Mucosa of descending colon (tissue), 3 donors: ENCODE results near the gene SYNGR4. TPM values are rescaled to one million over a fixed set of nuclear protein-coding genes. Genes with fewer than 3 reads are reported as not detected.

Experiments used
- ATAC-seq: fragments of 200-7000 bp; cut with Tn5 transposase; one replicate; pipeline ENCODE4 v1.9.1; 2020; ENCODE audit warnings: mild to moderate bottlenecking, moderate library complexity
- DNase-seq, 3 donors: peaks; one replicate each; pipeline ENCODE4 v3.0.0-alpha.2; 2020
- H3K36me3 ChIP-seq: fragments of 200-600 bp; one replicate; pipeline ENCODE4 v1.8.0; 2021; ENCODE audit warnings: low read depth, mild to moderate bottlenecking
- H3K4me1 ChIP-seq: fragments of 200-600 bp; one replicate; pipeline ENCODE4 v1.8.0; 2021; ENCODE audit warnings: low read depth, mild to moderate bottlenecking
- H3K4me3 ChIP-seq: fragments of 200-600 bp; one replicate; pipeline ENCODE4 v1.8.0; 2021; ENCODE audit warnings: mild to moderate bottlenecking
- H3K9me3 ChIP-seq: fragments of 200-600 bp; one replicate; pipeline ENCODE4 v1.8.0; 2021; ENCODE audit warnings: mild to moderate bottlenecking
- intact Hi-C, 2 donors: fragments of 100-400 bp; cut with DNase I in 1 of 2; cut with micrococcal nuclease in 1 of 2; formaldehyde crosslinking; loops; one replicate each; pipeline versions ENCODE4 v1.11.0 to v1.11.1; 2022; cut with DNase I, micrococcal nuclease
- total RNA-seq, 3 donors: library from RNA; stranded (reverse); fragmentation: NEBNext Ultra II Directional in 2 of 3; extraction: Animal tissue kit (Norgen Biotek cat#: 25700) in 2 of 3; gene quantifications; one replicate each; pipeline versions ENCODE4 v1.2.1 to v1.2.4, GENCODE V29; 2021 to 2023
- TF ChIP-seq, protein P1 (sequence below): fragments of 200-600 bp; IDR thresholded peaks from one replicate; pipeline ENCODE4 v1.8.0; 2022; ENCODE audit warnings: antibody characterized with exemption, mild to moderate bottlenecking
- donor health status: DM: no; HTN: no; CAD: no; lungs with moderate emphysema.
- donor health status: DM: no; HTN: no; CAD: no.
- donor health status: DM: no; HTN: yes; CAD: no.

Gene SYNGR4
- total RNA-seq, 3 donors from 2014 or later, result 0.41 TPM; not detected in 2

DNA sequence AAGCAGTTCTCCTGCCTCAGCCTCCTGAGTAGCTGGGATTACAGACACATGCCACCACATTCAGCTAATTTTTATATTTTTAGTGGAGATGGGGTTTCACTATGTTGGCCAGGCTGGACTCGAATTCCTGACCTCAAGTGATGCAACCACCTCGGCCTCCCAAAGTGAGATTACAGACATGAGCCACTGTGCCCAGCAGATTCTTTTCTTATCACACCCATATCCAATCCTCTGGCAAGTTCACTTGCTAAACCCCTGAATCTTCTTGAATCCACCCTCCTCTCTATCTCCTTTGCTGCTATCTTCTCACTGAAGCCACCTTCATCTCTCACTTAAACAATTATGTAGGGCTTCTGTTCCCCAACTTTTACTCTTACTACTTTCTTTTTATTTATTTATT is 18.0 kb upstream of the SYNGR4 start:
- TF ChIP-seq, protein P1, sequence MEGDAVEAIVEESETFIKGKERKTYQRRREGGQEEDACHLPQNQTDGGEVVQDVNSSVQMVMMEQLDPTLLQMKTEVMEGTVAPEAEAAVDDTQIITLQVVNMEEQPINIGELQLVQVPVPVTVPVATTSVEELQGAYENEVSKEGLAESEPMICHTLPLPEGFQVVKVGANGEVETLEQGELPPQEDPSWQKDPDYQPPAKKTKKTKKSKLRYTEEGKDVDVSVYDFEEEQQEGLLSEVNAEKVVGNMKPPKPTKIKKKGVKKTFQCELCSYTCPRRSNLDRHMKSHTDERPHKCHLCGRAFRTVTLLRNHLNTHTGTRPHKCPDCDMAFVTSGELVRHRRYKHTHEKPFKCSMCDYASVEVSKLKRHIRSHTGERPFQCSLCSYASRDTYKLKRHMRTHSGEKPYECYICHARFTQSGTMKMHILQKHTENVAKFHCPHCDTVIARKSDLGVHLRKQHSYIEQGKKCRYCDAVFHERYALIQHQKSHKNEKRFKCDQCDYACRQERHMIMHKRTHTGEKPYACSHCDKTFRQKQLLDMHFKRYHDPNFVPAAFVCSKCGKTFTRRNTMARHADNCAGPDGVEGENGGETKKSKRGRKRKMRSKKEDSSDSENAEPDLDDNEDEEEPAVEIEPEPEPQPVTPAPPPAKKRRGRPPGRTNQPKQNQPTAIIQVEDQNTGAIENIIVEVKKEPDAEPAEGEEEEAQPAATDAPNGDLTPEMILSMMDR, result no peak

DNA sequence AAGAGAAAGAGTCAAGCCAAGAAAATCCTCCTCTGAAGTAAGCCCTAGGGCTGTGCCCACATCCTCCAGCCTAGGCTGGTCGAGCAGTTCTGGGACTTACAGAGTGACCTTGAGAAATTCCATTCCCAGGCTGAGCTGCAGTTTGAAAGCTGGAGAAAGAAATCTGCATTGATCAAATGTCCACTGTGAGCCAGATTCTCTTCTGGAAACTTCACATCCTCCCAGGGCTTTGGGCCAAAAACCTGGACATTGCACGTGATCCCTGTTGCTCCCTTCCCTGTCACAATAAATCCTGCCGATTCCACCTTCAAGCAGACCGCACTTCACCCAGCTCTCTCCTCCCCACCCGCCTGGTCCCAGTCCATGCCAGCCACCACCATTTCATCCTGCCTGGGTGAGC is 16.1 kb upstream of the SYNGR4 start:
- ATAC-seq, result no peak
- Histone ChIP-seq H3K36me3 (no peaks in the 10 kb centered on the region), H3K9me3 (no peaks in the 10 kb centered on the region), H3K4me1 (no peaks in the 10 kb centered on the region), H3K4me3 (no peak overlapping the region)
- intact Hi-C loops, result no loop called here
- TF ChIP-seq, protein P1, result no peak
- no peak for DNase-seq

More for the DNA sequence above, 18.0 kb upstream of the SYNGR4 start:
- no peak for ATAC-seq
- H3K36me3 ChIP-seq, result no peaks in the 10 kb centered on the region
- DNase-seq, result no peak
- intact Hi-C loops, result no loop called here
- H3K4me3 ChIP-seq, result no peak overlapping the region
- H3K4me1 ChIP-seq, result no peaks in the 10 kb centered on the region
- no peaks in the 10 kb centered on the region for H3K9me3 ChIP-seq

DNA sequence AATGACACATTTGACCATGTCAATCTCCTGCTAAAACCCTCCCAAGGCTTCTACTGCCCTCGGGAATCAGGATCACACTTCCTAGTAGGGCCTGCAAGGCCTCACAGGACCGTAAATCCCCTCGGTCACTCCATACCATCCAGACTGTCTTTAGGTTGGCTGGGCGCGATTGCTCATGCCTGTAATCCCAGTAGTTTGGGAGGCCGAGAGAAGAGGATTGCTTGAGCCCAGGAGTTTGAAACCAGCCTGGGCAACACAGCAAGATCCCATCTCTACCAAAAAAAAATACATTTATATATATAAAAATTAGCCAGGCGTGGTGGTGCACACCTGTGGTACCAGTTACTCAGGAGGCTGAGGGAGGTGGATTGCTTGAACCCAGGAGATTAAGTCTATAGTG is 15.4 kb upstream of the SYNGR4 start:
- Histone ChIP-seq H3K36me3 (no peaks in the 10 kb centered on the region), H3K9me3 (no peaks in the 10 kb centered on the region), H3K4me1 (no peaks in the 10 kb centered on the region), H3K4me3 (no peak overlapping the region)
- no peak for ATAC-seq
- DNase-seq, result no peak
- TF ChIP-seq, protein P1, result no peak
- intact Hi-C loops, result no loop called here

DNA sequence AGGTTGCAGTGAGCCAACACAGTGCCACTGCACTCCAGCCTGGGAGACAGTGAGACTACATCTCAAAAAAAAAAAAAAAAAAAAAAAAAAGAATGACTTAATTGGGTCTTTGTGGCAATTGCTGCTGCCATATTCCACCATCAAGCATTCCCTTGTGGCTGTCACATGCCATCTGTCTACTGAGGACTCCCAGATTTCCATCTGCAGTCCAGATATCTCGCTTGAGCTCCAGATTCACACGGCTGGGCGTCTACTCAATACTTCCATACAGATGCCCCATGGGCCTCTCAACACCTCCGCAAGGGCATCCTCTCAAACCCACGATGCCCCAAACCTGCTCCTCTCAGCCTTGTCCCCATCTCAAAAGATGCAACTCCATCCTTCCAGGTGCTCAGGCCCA is 13.3 kb upstream of the SYNGR4 start:
- TF ChIP-seq, protein P1, result no peak
- H3K4me1 ChIP-seq, result no peaks in the 10 kb centered on the region
- no peaks in the 10 kb centered on the region for H3K36me3 ChIP-seq
- no peak overlapping the region for H3K4me3 ChIP-seq
- intact Hi-C loops, result no loop called here
- no peaks in the 10 kb centered on the region for H3K9me3 ChIP-seq
- no peak for DNase-seq
- ATAC-seq, result no peak

DNA sequence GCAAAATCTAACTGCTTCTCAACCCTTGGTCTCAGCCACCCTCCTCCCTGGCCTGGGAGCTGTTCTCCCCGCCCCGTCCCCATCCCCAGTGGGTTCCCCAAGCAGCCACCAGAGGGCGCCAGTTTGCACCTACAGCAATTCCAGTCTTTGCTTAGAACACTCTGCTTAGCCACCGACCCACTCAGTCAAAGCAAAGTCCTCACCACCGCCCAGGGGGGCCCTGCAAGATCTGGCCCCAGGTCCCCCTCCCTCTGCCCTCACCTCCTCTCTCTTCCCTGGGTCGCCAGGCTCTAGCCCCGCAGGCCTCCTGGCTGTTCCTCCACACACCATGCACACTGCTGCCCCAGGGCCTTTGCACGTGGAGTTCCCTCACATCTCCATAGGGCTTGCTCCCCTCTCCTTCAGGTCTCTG is 12.8 kb upstream of the SYNGR4 start:
- H3K4me1 ChIP-seq, result no peaks in the 10 kb centered on the region
- TF ChIP-seq, protein P1, result peak; percentile 84
- H3K9me3 ChIP-seq, result no peaks in the 10 kb centered on the region
- peak; percentile 97 for ATAC-seq
- no peak overlapping the region for H3K4me3 ChIP-seq
- DNase-seq, result peak; percentile 79 to 90 (median 90)
- H3K36me3 ChIP-seq, result no peaks in the 10 kb centered on the region
- intact Hi-C loops, result no loop called here

DNA sequence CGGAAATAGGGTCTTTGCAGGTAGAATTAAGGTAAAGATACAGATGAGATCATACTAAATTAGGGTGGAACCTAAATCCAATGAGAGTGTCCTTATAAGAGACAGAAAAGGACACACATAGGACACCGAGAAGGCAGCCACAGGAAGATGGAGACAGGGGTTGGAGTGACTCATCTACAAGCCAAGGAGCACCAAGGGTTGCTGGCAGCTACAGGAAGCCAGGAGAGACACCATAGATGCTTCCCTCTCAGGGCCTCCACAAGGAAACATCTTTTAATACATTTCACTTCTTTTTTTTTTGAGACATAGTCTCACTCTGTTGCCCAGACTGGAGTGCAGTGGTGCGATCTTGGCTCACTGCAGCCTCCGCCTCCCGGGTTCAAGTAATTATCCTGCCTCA is 10.5 kb upstream of the SYNGR4 start:
- Histone ChIP-seq H3K9me3 (no peaks in the 10 kb centered on the region), H3K4me1 (no peaks in the 10 kb centered on the region), H3K36me3 (no peaks in the 10 kb centered on the region), H3K4me3 (no peak overlapping the region)
- DNase-seq (no peak), ATAC-seq (no peak)
- TF ChIP-seq, protein P1, result no peak
- intact Hi-C loops, result no loop called here
